GM21576 (cell line): Measurements from ENCODE around the gene TMTC1.

Source experiments
- ATAC-seq: cut with Tn5 transposase; IDR thresholded peaks from one replicate; pipeline ENCODE4 v1.9.1; 2021; ENCODE audit warnings: mild to moderate bottlenecking, moderate library complexity; ENCODE audit not compliant: unreplicated experiment

TMTC1 gene

GRCh38 chr12:29714966-29715365, 68.8 kb downstream of the TMTC1 start:
- ATAC-seq = no peak

- no peak for ATAC-seq
Observed at GRCh38 chr12:29713729-29714128, 70.0 kb downstream of the TMTC1 start.

DNA sequence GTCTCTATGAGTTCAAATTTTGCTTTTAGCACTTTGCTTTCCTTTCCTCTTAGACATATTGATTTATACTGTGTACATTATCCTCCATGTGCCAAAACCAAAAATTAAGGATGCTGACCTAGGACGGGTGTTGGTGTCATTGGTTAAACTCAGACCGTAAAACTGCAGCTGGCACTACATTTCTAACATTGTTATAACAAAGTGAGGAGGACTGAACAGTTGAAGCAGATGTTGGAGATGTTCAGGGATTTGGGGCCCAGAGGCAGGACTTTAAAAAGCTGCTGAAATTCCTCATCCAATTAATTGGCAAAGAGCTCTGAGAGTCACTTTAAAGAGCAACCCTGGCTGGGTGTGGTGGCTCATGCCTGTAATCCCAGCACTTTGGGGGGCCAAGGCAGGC, 72.4 kb downstream of the TMTC1 start:
- no peak for ATAC-seq

DNA sequence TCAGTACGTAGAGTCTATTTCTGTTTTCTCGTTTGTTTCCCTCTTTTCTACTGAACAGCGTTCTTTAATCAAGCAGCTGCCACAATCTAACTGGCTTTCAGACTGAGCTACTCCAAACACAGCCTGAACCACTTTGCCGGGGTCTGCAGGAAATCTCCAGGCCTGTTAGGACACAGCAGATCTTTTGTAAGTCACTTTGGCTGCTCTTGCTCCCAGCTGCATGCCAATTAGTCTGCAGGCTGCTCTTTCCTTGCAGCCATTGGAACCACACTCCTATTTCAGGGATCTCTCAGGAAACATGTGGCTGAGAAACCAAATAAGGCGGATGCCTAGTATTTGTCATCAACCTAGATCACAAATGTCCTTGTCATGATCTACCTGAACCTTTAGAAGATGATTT, 73.6 kb downstream of the TMTC1 start:
- ATAC-seq = no peak

GRCh38 chr12:29709496-29710040, 74.2 kb downstream of the TMTC1 start:
- no peak for ATAC-seq

- ATAC-seq = no peak
Observed at GRCh38 chr12:29709054-29709453, 74.7 kb downstream of the TMTC1 start.

GRCh38 chr12:29707846-29708245, 75.9 kb downstream of the TMTC1 start:
- no peak for ATAC-seq

GRCh38 chr12:29706311-29706710, 77.4 kb downstream of the TMTC1 start:
- ATAC-seq = no peak

GRCh38 chr12:29703528-29703927, 80.2 kb downstream of the TMTC1 start:
- no peak for ATAC-seq

- ATAC-seq = no peak
Observed at GRCh38 chr12:29702972-29703371, 80.8 kb downstream of the TMTC1 start.

GRCh38 chr12:29702222-29702621, 81.5 kb downstream of the TMTC1 start:
- ATAC-seq = no peak

GRCh38 chr12:29700761-29701481, 82.8 kb downstream of the TMTC1 start:
- ATAC-seq = no peak

DNA sequence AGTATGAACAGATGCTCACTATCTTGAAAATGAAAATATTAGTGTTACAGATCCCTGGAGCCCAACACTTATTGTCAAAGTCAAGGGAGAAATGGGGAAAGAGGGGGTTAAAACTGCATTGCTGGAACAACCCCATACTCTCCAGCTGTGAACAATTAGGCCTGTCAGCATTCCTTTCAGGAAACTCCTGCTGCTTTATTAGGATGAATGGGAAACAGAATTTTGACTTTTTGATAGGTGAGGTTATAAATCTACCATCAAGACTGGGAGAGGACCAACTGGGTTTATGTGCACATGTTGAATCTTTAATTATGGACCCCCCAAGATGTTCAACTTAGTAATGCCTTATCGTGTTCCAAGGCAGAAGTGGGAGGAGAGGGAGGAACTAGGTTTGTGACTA, 85.0 kb downstream of the TMTC1 start:
- ATAC-seq = no peak

- ATAC-seq = no peak
Observed at GRCh38 chr12:29695800-29696199, 87.9 kb downstream of the TMTC1 start.

- ATAC-seq = no peak
Observed at GRCh38 chr12:29695026-29695425, 88.7 kb downstream of the TMTC1 start.

DNA sequence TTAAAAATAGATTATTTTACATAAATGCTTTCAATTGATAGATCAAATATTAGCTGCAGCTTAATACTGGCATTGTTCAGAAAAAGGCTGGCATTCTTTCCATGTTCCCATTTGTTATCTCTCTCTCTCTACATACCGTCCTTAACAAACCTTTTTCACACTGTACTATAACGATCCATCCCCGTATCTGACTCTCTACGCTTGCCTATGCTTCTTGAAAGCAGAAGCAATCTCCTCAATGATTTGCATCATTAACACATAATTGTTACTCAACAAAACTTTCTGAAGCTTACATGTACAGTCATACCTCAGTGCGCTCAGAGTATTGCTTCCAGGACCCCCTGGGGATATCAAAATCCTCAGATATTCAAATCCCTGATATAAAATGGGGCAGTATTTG, 89.7 kb downstream of the TMTC1 start:
- ATAC-seq = no peak

DNA sequence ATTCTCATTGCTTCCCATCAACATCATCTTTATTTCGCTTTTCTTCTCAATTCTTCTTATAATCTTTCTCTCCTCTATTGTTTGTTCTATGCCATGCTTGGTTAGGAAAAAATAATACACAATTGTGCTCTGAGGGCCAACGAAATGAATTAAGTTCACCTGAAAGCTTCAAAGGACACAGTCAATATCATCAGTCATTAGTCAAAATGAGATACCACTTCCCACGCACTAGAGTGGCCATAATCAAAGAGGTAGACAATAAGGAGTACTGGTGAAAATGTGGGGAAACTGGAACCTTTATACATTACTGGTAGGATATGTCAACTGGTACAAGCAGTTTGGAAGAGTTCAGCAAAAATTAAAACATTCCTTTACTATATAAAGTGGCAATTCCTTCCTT, 91.5 kb downstream of the TMTC1 start:
- no peak for ATAC-seq

- ATAC-seq = no peak
Observed at GRCh38 chr12:29691161-29691854, 92.4 kb downstream of the TMTC1 start.

DNA sequence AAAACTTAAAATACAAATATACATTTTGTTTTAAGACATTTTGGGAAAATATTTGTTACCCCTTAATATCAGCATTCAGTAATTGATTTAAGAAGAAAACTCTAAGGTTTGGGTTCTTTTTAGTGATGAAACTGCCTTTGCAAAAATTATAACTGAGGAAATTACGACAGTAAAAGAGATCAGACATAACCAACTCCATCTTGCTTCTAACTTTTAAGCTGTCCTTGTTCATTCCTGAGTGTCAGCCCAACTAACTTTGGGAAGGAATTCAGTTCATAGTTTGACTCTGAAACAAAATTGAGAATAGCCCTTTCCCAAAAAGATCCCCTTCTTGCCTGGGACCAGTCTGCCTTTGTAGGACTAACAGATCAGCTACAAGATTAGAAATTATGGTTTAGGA, 93.0 kb downstream of the TMTC1 start:
- ATAC-seq = no peak

DNA sequence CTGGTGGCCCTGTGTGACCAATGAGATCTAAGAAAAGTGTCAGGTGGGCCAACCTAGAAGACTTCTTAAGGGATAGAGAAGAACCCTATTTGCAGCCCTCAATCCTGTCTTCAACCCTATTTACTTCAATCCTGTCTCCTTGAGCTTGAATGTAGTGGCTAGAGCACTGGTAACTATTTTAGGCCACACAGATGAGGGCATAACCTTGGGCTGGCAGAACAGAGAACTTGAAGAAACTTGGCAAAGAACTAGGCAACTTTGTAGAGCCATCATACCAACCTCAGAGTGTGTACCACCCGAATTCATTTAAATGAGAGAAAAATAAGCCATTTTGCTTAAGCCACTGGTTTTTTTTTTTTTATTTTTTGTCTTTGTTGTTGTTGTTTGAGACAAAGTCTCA, 94.8 kb downstream of the TMTC1 start:
- ATAC-seq = no peak

DNA sequence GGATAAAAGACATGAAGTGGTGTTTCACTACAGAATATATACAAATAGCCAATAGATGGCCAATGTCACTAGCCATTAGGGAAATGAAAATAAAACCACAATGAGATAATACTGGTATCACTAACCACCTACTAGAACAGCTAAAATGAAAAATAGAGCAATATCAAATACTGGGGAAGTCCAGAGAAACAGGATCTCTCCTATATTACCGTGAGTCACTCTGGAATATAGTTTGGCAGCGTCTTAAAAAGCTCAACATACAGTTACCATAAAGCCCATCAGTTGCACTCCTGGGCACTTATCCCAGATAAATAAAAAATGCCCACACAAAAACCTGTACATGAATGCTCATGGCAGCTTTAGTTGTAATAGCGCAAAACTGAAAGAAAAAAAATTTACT, 101.7 kb downstream of the TMTC1 start:
- no peak for ATAC-seq

DNA sequence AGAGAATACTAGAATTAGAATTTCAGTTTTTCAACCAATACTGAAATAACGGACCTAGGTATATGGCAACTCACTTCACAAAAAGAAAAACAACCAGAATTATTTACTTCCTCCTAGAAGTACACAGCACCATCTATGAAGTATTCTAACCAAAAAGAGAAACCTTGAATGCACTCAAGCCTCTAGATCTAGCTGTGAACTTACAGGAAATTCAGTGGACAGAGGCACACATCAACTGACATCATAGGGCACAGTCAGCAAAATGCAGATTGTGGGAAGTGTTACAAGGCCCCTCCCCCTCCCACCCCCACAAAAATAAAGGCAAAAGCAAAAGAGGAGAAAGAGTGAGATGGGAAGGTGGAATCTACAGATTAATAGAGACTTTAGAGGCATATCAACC, 102.4 kb downstream of the TMTC1 start:
- ATAC-seq = no peak
